ENCODE data around the gene LYPD6.

- no peak for TF ChIP-seq GATA2 (IDR thresholded peaks at IDR 0.05; ENCODE audit: low read depth, low read length)
- no peak for TF ChIP-seq GATA3 (IDR thresholded peaks at IDR 0.05; ENCODE audit: low read depth, low read length)
These were observed 137.0 kb downstream of the LYPD6 start for GRCh38 chr2:149467436-149467835.
